HG02763 (cell line): ENCODE data around the gene HBG2.
"Not testable (repeated sequence)": the region's sequence is repeated elsewhere in the genome, so short reads cannot be mapped to it uniquely, and the experiment has no call there.

Experiments used
- ATAC-seq: cut with Tn5 transposase; IDR thresholded peaks from one replicate; pipeline ENCODE4 v1.9.1; 2021; ENCODE audit warnings: mild to moderate bottlenecking, moderate library complexity; ENCODE audit not compliant: unreplicated experiment

HBG2 gene

DNA sequence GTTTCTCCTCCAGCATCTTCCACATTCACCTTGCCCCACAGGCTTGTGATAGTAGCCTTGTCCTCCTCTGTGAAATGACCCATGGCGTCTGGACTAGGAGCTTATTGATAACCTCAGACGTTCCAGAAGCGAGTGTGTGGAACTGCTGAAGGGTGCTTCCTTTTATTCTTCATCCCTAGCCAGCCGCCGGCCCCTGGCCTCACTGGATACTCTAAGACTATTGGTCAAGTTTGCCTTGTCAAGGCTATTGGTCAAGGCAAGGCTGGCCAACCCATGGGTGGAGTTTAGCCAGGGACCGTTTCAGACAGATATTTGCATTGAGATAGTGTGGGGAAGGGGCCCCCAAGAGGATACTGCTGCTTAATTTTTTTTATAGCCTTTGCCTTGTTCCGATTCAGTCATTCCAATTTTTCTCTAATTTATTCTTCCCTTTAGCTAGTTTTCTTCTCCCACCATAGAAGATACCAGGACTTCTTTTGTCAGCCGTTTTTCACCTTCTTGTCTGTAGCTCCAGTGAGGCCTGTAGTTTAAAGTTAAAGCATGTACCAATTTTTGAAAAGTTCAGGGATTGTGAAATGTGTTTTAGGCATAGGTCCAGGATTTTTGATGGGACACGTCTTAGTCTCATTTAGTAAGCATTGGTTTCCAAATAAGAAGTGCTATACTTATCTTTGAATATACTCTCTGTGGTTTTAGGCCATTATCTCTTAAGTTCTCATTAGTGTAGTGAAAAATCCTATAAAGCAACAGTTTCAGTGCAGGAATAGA is at the start of gene HBG2:
HBG2 (minus strand) TSS at position 136 of the 768 bp plus-strand sequence; CDS start at position 83, 53 bp downstream.
- ATAC-seq: not testable (repeated sequence)

DNA sequence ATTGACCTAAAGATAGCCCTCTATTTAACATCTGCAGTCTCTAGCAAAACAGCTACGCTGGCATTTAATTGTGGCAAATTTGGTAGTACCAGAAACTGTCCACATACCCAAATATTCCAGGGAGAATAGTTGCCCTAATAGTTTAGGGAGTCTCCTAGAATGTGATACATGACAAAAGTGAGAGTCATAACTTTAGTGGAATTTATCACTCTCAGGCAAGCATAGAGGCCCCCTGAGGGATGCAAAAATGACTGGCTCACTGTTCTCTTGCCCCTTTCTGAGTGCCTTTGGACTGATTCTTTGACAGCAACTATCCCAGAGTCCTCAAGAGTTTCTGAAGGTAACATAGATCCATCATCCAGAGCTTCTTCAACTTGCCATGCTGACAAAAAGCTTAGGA is 49.5 kb upstream of the HBG2 start:
- ATAC-seq: no peak

DNA sequence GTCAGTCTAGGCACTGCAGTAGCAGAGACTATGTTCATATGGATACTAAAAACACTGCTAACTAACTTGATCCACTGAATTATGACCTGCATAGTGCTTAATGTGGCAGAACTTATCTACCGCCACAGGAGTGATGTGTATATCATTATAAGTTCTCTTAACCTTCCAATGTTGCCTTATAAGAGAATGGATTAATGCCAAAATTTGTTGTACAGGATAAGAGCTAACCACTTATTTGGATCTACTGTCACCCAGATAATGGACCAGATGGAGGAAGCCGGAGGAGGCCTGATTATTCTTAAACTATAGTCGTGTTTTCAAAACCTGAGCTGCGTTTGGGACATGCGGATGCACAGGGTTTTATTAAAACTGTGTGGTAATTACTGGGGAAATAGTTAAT is 49.0 kb upstream of the HBG2 start:
- ATAC-seq: no peak

DNA sequence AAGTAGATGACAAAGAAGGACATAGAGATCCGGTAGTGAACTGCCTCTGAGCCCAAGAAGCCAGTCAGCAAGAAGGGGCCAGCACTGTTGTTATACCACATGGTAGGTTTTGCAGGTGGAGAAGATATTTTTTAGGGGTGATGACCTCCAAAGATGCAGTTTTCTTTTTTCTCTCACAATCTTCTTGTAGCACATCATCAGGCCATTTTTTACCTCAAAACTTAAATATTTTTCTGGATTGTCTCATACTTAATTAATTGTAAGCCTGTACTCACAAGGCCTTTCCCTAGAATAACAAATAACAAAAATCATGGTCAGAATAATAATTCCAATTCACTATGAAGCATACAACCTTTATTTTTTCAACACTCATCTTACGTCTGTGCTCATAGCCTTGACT is 47.3 kb upstream of the HBG2 start, which contains the start of gene OR51B4:
OR51B4 (minus strand) TSS at position 101 of the 400 bp plus-strand sequence; CDS start at position 101, 0 bp downstream.
- no peak for ATAC-seq

DNA sequence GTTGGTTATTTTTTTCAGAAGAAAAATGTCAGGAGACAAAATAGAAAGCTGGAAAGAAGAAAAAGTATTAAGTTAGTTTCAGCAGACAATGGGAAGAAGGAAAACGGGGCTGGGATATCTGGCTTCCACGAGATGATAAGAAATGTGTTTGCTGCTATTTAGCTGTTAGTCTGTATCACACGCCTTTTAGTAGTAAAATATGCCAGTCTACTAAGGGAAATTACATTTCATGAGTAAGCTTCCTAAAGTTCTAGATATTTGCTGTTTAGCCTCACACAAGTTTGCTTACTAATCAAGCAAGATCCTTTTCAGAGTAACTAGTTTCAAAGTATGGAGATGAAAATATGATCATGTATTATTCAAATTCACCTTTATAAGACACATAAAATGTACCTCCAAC is 45.7 kb upstream of the HBG2 start:
- ATAC-seq: no peak

DNA sequence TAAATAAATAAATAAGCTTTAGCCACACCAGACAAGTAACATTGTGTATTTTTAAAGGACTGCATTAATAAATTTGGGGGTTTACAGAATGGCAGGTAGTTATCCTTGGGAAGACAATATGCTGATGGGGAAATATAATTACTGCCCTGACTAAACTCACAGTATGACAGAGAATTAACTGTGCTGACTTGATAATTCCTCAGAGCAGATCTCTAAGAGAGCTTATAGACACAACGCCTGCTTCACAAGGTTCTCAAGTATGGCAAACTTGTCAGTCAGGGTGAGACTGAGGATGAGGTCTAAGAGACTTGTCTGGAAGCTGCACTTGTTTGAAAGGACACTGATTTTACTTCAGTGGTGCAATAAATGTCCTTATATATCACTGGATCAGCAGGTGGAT is 43.9 kb upstream of the HBG2 start:
- no peak for ATAC-seq

DNA sequence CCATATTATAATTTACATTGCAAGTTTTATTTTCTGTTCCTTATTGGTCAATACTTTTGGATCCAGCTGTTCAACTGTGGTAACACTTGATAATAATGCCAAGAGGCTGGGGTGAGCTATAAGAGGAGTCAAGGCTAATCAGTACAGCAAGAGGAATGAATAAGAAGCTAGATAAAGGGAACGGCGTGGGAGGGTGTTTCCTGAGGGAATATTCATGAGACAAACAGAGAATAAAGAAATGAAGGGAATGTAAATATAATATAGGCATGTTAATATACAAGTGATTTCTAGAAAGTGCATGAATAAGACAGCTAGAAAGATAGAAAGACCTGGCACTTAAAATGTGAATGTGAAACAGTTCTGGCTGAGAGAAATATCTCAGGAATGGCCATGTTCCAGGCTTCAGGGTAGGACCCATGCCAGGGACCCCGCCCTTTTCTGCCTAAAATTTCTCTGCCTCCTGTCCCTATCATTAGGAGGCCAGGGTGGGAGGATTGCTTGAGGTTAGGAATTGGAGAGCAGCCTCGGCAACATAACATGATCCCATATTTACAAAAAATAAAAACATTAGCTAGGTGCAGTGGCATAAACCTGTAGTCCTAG is 43.2 kb upstream of the HBG2 start:
- no peak for ATAC-seq

DNA sequence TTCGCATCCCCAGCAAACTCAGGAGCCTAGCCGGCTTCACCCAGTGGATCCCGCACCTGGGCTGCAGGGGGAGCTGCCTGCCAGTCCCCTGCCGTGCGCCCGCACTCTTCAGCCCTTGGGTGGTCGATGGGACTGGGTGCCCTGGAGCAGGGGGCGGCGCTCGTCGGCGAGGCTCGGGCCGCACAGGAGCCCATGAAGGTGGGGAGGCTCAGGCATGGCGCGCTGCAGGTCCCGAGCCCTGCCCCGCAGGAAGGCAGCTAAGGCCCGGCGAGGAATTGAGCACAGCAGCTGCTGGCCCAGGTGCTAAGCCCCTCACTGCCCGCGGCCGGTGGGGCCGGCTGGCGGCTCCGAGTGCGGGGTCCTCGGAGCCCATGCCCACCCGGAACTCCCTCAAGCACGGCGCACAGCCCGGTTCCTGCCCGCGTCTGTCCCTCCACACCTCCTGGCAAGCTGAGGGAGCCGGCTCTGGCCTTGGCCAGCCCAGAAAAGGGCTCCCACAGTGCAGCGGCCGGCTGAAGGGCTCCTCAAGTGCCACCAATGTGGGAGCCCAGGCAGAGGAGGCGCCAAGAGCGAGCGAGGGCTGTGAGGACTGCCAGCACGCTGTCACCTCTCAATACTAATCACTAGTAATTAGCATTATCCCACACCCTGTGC is 39.9 kb upstream of the HBG2 start:
- ATAC-seq: not testable (repeated sequence)

DNA sequence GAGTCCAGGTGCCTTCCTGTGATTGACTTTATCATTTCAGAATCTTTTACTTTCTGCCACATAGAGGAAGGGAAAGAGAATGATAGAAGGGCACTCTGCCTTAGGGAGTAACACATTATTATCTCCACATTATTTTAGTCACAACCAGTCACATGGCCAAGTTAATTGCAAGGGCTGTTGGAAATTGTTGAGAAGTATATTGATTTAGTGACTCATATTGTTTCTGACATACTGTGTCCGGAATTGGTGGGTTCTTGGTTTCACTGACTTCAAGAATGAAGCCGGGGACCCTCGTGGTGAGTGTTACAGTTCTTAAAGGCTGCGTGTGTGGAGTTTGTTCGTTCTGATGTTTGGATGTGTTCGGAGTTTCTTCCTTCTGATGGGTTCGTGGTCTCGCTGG is 38.4 kb upstream of the HBG2 start:
- ATAC-seq: no peak

DNA sequence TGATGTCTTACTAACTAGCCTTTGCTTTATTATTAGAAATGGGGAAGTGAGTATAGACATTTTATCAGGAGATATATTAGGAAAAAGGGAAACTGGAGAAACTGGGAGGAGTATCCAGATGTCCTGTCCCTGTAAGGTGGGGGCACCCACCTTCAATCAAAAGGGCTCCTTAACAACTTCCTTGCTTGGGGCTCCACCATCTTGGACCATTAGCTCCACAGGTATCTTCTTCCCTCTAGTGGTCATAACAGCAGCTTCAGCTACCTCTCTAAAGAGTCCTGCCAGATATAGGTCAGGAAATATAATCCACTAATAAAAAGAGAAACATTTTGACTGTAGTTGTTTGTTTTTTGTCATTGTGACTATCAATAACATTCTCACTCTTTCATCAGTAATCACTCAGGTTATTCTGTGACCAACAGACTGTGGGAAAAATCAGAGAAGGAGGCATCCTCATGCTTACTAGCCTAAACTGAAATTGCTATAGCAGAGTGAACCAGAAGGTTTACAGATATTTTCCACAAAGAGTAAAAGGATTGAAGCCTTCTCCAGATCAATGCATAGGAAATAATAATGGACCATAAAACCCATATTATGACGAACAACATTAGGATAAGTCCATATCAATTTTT is 36.7 kb upstream of the HBG2 start:
- peak; percentile 68 for ATAC-seq

DNA sequence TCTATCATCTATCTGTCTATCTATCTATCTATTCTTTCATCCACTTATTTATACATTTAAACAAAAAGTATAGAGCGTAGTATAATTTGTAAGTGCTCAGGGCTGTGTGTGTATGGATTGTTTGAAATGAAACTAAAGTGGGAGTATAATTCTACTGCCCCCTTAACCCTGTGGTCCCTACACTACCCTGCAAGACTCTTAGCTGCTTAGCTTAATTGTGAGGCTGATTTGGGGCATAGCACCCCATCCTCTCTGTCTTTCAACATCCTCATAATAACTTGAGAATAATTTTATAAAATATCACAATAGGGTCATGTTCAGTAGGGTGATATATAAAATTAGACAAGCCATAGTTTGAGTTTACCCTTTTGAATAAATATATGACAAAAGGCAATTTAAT is 35.5 kb upstream of the HBG2 start:
- ATAC-seq: no peak

DNA sequence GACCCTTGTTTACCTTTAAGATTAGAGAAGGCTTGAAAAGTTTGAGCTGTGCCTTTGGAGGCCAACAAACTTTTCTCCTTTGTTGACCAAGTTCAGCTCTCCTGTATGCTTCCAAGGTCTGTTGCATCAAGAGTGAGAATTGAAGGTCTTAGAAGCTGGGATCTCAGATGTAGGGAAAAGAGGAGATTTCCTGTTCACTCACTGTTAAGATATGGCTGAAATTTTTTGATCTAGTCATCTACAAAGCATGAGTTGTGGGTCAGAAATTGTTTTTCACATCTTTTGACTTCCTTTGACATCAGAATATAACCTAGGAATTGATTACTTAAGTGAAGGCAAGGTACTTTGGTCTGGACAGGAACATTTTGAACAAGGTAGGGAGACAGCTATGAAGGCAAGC is 35.1 kb upstream of the HBG2 start:
- no peak for ATAC-seq

DNA sequence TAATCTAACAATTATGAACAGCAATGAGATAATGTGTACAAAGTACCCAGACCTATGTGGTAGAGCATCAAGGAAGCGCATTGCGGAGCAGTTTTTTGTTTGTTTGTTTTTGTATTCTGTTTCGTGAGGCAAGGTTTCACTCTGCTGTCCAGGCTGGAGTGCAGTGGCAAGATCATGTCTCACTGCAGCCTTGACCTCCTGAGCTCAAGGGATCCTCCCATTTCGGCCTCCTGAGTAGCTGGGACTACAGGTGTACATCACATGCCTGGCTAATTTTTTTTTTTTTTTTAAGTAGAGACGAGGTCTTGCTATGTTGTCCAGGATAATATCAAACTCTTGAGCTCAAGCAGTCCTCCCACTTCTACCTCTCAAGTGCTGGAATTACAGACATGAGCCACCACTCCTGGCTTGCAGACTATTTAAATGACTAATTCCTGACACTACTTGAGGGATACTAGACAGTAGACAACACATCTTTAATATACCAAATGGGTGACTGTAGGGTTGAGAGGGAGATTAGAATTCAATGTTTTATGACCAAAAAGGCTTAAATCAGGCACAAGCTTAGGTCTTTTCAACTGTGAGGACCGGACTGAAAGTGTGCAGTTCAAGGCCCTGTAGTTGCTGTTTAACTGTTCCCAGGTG is 34.4 kb upstream of the HBG2 start:
- ATAC-seq: no peak

DNA sequence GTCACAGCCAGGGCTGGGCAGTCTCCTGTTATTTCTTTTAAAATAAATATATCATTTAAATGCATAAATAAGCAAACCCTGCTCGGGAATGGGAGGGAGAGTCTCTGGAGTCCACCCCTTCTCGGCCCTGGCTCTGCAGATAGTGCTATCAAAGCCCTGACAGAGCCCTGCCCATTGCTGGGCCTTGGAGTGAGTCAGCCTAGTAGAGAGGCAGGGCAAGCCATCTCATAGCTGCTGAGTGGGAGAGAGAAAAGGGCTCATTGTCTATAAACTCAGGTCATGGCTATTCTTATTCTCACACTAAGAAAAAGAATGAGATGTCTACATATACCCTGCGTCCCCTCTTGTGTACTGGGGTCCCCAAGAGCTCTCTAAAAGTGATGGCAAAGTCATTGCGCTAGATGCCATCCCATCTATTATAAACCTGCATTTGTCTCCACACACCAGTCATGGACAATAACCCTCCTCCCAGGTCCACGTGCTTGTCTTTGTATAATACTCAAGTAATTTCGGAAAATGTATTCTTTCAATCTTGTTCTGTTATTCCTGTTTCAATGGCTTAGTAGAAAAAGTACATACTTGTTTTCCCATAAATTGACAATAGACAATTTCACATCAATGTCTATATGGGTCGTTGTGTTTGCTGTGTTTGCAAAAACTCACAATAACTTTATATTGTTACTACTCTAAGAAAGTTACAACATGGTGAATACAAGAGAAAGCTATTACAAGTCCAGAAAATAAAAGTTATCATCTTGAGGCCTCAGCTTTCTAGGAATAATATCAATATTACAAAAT is 33.7 kb upstream of the HBG2 start:
- ATAC-seq: no peak

DNA sequence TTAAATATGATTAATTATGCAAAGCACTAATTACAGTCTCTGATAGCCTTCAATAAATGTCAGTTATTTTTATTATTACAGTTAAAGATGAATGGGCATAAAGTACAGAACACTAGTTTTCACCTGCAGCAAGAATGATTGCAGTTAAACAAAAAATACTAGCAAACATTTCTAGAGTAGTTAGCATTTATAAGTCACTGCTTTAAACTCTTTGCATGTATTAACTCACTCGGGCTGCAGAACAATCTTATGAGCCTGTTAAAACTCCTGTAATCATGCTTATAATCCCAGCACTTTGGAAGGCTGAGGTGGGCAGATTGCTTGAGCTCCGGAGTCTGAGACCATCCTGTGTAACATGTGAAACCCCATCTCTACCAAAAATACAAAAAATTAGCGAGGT is 32.3 kb upstream of the HBG2 start:
- ATAC-seq: no peak

DNA sequence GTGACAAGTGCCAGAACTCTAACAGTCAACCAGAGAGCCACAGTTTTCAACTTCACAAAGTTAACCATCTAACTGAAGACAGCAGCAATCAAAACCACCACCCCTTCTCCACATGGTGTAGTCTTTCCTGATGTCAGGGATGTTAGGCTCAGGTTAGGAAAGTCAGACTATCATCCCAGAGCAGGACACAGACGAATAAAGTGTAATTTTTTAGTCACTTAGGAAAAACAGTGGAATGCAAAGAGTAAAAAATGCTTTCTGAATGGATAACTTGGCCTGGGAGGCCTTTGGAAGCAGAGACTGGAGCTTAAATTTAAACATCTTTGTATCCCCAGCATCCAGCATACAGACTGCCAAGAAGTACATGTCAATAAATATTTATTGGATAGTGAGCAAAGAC is 31.8 kb upstream of the HBG2 start:
- no peak for ATAC-seq

DNA sequence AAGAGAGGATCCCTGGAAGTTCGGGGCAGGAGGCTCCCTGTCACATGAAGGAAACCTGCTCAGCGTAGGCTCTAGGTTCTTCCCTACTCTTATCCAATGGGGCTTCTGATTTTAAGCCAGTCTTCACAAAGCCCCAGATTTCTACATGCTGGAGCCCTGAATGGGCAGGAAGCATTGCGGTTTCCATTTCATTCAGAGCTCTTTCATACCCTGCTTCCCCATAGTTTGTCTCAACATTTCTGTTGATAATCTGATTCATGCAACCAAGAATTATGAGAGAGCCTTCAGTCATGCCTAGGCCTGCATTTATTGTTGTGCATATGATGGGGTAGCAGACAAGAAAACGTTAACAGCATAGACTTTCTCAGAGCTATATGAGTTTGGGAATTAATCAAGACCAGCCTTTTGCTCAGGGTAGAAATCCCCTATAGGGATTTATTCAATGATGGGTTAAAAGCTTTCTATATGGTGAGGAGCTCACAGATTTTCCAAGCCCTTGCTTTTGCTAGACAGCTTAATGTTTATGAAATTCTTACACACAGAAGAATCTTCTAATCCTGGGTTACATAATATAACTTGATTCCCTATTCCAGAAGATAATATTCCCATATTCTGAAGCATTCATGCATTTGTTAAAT is 31.2 kb upstream of the HBG2 start:
- no peak for ATAC-seq

DNA sequence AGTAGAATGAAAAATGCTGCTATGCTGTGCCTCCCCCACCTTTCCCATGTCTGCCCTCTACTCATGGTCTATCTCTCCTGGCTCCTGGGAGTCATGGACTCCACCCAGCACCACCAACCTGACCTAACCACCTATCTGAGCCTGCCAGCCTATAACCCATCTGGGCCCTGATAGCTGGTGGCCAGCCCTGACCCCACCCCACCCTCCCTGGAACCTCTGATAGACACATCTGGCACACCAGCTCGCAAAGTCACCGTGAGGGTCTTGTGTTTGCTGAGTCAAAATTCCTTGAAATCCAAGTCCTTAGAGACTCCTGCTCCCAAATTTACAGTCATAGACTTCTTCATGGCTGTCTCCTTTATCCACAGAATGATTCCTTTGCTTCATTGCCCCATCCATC is 30.1 kb upstream of the HBG2 start:
- ATAC-seq: no peak

DNA sequence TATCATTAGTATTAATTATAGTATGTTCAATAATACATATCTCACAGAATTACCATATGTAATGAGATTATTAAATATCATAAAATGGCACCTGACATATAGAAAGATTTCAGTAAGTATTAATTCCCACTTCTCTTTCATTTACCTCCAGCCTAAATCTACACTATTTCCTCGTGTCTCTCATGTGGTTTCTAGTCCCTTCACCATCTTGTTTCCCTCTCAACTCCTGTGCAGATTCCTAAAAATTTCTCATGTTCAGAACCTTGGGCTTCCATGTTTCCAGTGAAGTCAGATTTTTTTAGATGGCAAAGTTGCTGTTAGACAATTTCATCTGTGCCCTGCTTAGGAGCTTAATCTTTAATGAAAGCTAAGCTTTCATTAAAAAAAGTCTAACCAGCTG is 29.3 kb upstream of the HBG2 start:
- ATAC-seq: no peak

DNA sequence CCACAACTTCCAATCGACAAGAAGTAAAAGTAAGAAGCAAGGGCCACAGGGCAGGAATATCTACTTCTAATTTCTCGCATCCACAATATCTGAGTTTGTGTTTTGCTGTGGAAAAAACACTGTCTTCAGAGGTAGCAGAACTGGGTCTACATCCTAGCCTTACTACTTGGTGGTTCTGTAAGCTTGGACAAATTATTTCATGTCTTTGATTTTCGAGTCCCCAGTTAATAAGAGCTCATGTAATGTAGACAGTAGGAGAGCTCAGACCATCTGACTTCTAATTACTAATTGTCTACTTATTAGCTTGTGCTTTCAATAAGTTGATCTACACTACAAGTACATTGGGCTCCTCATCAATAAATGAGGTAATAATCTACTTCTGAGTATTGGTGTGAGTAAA is 28.5 kb upstream of the HBG2 start:
- ATAC-seq: no peak
